GM12878 (cell line): ENCODE data around the gene LAMA4. TPM values are rescaled to one million over a fixed set of nuclear protein-coding genes. Genes with fewer than 3 reads are reported as not detected.

Source experiments
- ATAC-seq: fragments of 200-7000 bp; cut with Tn5 transposase; 3 replicates; pipeline ENCODE4 v1.9.1; 2020; ENCODE audit warnings: mild to moderate bottlenecking, moderate library complexity
- BruUV-seq: library from RNA; stranded (reverse); fragments of 400-500 nt; replicated peaks from 2 replicates; lab custom pipeline; 2021; lab: Mats Ljungman, UMichigan
- CTCF ChIA-PET: fragments of 300-600 bp; sonication (Branson Sonifier 250); formaldehyde crosslinking; extraction: SDS; loops from one replicate; lab custom pipeline; 2021; ENCODE audit warnings: inconsistent platforms; lab: Yijun Ruan, JAX
- POLR2A ChIA-PET: fragments of 350-600 bp; formaldehyde crosslinking; extraction: SDS; loops from one replicate; lab custom pipeline; 2021; ENCODE audit warnings: inconsistent platforms; lab: Charles Lee
- RAD21 ChIA-PET: fragments of 300-600 bp; sonication (Branson Sonifier 250); formaldehyde crosslinking; loops from one replicate; lab custom pipeline; 2023; ENCODE audit warnings: antibody characterized with exemption; ENCODE audit not compliant: unreplicated experiment; lab: Charles Lee
- SMC1A ChIA-PET: fragments of 300-600 bp; sonication (Branson Sonifier 250); formaldehyde crosslinking; loops from one replicate; lab custom pipeline; 2023; ENCODE audit not compliant: unreplicated experiment, uncharacterized antibody; lab: Charles Lee
- DNase-seq: peaks from one replicate; pipeline ENCODE4 v3.0.0-alpha.2; 2011; ENCODE audit warnings: low read depth, low spot score
- FAIRE-seq: peaks from 3 replicates; lab custom pipeline; 2011; peaks lifted over from hg19 to GRCh38; lab: Jason Lieb, UNC
- H2AFZ ChIP-seq: 2 replicates; pipeline ENCODE4 v1.6.0; 2011; ENCODE audit warnings: low read depth, low read length, control low read depth; ENCODE audit not compliant: control insufficient read depth
- H3K27ac ChIP-seq: 2 replicates; pipeline ENCODE4 v1.5.1; 2011; ENCODE audit warnings: control low read depth; ENCODE audit not compliant: control insufficient read depth, insufficient read depth
- H3K27me3 ChIP-seq, 2 experiments: replicated peaks in 1 of 2; 2 replicates each; pipeline versions ENCODE4 v1.6.0 to v1.6.1; 2011; ENCODE audit warnings: low read length in 1 of 2; ENCODE audit not compliant: control insufficient read depth in 2 of 2, insufficient read depth in 2 of 2
- H3K36me3 ChIP-seq, 2 experiments: 2 replicates each; pipeline ENCODE4 v1.5.1; 2011; ENCODE audit warnings: low read length in 1 of 2; ENCODE audit not compliant: control insufficient read depth in 2 of 2, insufficient read depth in 2 of 2
- H3K4me1 ChIP-seq: 2 replicates; pipeline ENCODE4 v1.6.1; 2011; ENCODE audit warnings: mild to moderate bottlenecking, low read length, moderate library complexity, mixed read lengths; ENCODE audit not compliant: control insufficient read depth, insufficient read depth
- H3K4me2 ChIP-seq: 2 replicates; pipeline ENCODE4 v1.6.0; 2011; ENCODE audit warnings: control low read depth; ENCODE audit not compliant: control insufficient read depth, insufficient read depth
- H3K4me3 ChIP-seq: fragments of 200-600 bp; sonication (generic); 2 replicates; pipeline ENCODE4 v1.5.1; 2016
- H3K79me2 ChIP-seq: 2 replicates; pipeline ENCODE4 v1.6.0; 2011; ENCODE audit warnings: low read length; ENCODE audit not compliant: control insufficient read depth, insufficient read depth
- H3K9ac ChIP-seq: 2 replicates; pipeline ENCODE4 v1.8.0; 2011; ENCODE audit warnings: low read length, control low read depth, mixed read lengths; ENCODE audit not compliant: control insufficient read depth, insufficient read depth
- H3K9me3 ChIP-seq: replicated peaks from 3 replicates; pipeline ENCODE4 v1.5.1; 2011; ENCODE audit warnings: mild to moderate bottlenecking, low read length; ENCODE audit not compliant: control insufficient read depth, insufficient read depth
- H4K20me1 ChIP-seq: 2 replicates; pipeline ENCODE4 v1.6.0; 2011; ENCODE audit not compliant: control insufficient read depth, insufficient read depth
- IRF4 ChIP-seq: IDR thresholded peaks from 2 replicates; pipeline ENCODE4 v1.6.1; 2011; ENCODE audit warnings: low read depth, low read length
- KDM1A ChIP-seq: fragments of 200-600 bp; sonication (generic); IDR thresholded peaks from 2 replicates; pipeline ENCODE4 v1.6.1; 2016; ENCODE audit warnings: borderline replicate concordance
- MEF2A ChIP-seq: IDR thresholded peaks from 2 replicates; pipeline ENCODE4 v1.6.1; 2011; ENCODE audit warnings: low read depth, mild to moderate bottlenecking, low read length, moderate library complexity; ENCODE audit not compliant: insufficient read depth
- PAX8 ChIP-seq: fragments of 450-650 bp; IDR thresholded peaks from 2 replicates; pipeline ENCODE4 v1.6.1; 2017; ENCODE audit warnings: mild to moderate bottlenecking, moderate library complexity
- RFX5 ChIP-seq: IDR thresholded peaks from 2 replicates; pipeline ENCODE4 v1.6.1; 2011; ENCODE audit warnings: low read depth, low read length, improper control_type of control experiment
- SMAD5 ChIP-seq: IDR thresholded peaks from 2 replicates; pipeline ENCODE4 v1.6.1; 2016; ENCODE audit warnings: antibody characterized with exemption, low read depth
- SREBF1 ChIP-seq: IDR thresholded peaks from 2 replicates; pipeline ENCODE4 v1.6.1; 2012; ENCODE audit warnings: mild to moderate bottlenecking, low read length
- STAT3 ChIP-seq: IDR thresholded peaks from 2 replicates; pipeline ENCODE4 v1.6.1; 2011; ENCODE audit warnings: low read depth, low read length, improper control_type of control experiment
- ZBTB4 ChIP-seq: fragments of 450-650 bp; formaldehyde crosslinking; IDR thresholded peaks from 2 replicates; pipeline ENCODE4 v1.4.0; 2022; ENCODE audit warnings: mild to moderate bottlenecking, moderate library complexity
- ZSCAN29 ChIP-seq: fragments of 450-650 bp; IDR thresholded peaks from 2 replicates; pipeline ENCODE4 v1.6.1; 2017; ENCODE audit warnings: mild to moderate bottlenecking, moderate library complexity
- WGBS: methylation state at CpG from one replicate; pipeline ENCODE4 v1.1.6; 2016; ENCODE audit warnings: low lambda C conversion rate; ENCODE audit not compliant: insufficient replicate concordance, insufficient coverage; ENCODE audit errors: missing lambda C conversion rate; 5-methylcytosine and 5-hydroxymethylcytosine counted together
- in situ Hi-C: fragments of 300-500 bp; cut with MboI; formaldehyde crosslinking; loops from 9 replicates; pipeline ENCODE4 v1.14.3; 2018; ENCODE audit warnings: mixed read lengths
- intact Hi-C: fragments of 100-400 bp; cut with micrococcal nuclease; formaldehyde crosslinking; loops from one replicate; pipeline ENCODE4 v1.14.2; 2022; ENCODE audit not compliant: unreplicated experiment
- polyA plus RNA-seq, 11 experiments: library from polyadenylated mRNA; depleted of rRNA in 4 of 11; unstranded in 6 of 11; stranded (reverse) in 5 of 11; fragments of >200 nt; fragmentation: Nextera tagmentation in 4 of 11; fragmentation: Illumina TruSeq in 1 of 11; extraction: Ambion mirVana in 4 of 11; extraction: Trizol in 1 of 11; gene quantifications; 1 replicate in 1 of 11; 2 replicates in 10 of 11; pipeline versions ENCODE4 v1.2.1 to v1.2.3, GENCODE V29; 2011 to 2016; ENCODE audit warnings: inconsistent platforms in 2 of 11, missing spikeins in 2 of 11, low read depth in 1 of 11
- total RNA-seq, 4 experiments: library from RNA; depleted of rRNA in 3 of 4; stranded (reverse); fragments of >200 nt in 3 of 4; fragmentation: Illumina TruSeq in 1 of 4; extraction: Trizol in 1 of 4; gene quantifications; 2 replicates each; pipeline versions ENCODE4 v1.2.1 to v1.2.3, GENCODE V29; 2013 to 2021

Gene LAMA4
- total and polyA plus RNA-seq, 10 of the 15 experiments (the other 5 are each of a cell fraction or from before 2014, with no cell fraction given) = 0.11 to 0.21 (median 0.14) TPM; not detected in 7

GRCh38 chr6:112160745-112161144 lies 93.6 kb downstream of the LAMA4 start:
- FAIRE-seq (no peak), DNase-seq (no peak), ATAC-seq (no peak)
- BruUV-seq = no TSS peak
- SMC1A ChIA-PET = interaction anchor here (1.1 to 2.1 kb wide), 3 partner anchors 17 to 150 kb away, joined by 3 to 5 read pairs (median 4); no protein-coding TSS in a partner anchor
- Histone ChIP-seq H3K9me3 (no peaks in the 10 kb centered on the region), H3K79me2 (no peaks in the 10 kb centered on the region), H2AFZ (no peak overlapping the region), H3K4me1 (peaks cover 3% of the 10 kb centered on the region; the same call in 1 of the 2 replicates), H3K27me3 (peaks cover 3 to 14% of the 10 kb centered on the region in 2 experiments), H3K4me2 (no peak overlapping the region), H3K27ac (no peak overlapping the region), H3K9ac (no peak overlapping the region), H3K4me3 (no peak overlapping the region), H3K36me3 (no peaks in the 10 kb centered on the region), H4K20me1 (no peaks in the 10 kb centered on the region)
- TF ChIP-seq KDM1A (no peak), STAT3 (no peak), ZBTB4 (CRISPR knock-in tag) (no peak), IRF4 (no peak), MEF2A (no peak), SREBF1 (no peak), PAX8 (no peak), SMAD5 (no peak), ZSCAN29 (no peak), RFX5 (no peak)
- POLR2A ChIA-PET = no interaction called here
- in situ Hi-C loops = loop anchor here (5.0 kb wide), 1 partner anchor 453 kb away; no protein-coding TSS in a partner anchor
- 33% methylated on average over 1 of the region's 1 CpG for WGBS
- intact Hi-C loops = no loop called here
- RAD21 ChIA-PET = interaction anchor here (1.0 to 2.1 kb wide), 3 partner anchors 19 to 164 kb away, joined by 3 to 4 read pairs (median 4); partner anchors contain the start of genes FAM229B and TUBE1
- CTCF ChIA-PET = interaction anchor here (0.7 to 4.8 kb wide), 8 partner anchors 18 to 117 kb away, joined by 3 to 20 read pairs (median 4); partner anchors contain the start of genes FAM229B and TUBE1
